GM18526 (cell line): Measurements from ENCODE around the gene RTF2.

Experiments used
- POLR2A ChIP-seq: IDR thresholded peaks from 3 replicates; pipeline ENCODE4 v1.6.1; 2011; ENCODE audit not compliant: insufficient read length; ENCODE audit errors: extremely low read depth

RTF2 gene

GRCh38 chr20:56552911-56553629 is 84.6 kb downstream of the RTF2 start:
- TF ChIP-seq POLR2A = no peak

GRCh38 chr20:56554869-56555268 is 86.4 kb downstream of the RTF2 start:
- TF ChIP-seq POLR2A = no peak

- TF ChIP-seq POLR2A = no peak
These were observed 90.5 kb downstream of the RTF2 start for GRCh38 chr20:56558968-56559367.

GRCh38 chr20:56565511-56565910 is 97.1 kb downstream of the RTF2 start:
- no peak for TF ChIP-seq POLR2A

- no peak for TF ChIP-seq POLR2A
These were observed 98.2 kb downstream of the RTF2 start for GRCh38 chr20:56566621-56567020.
